HCT116 (cell line): ENCODE results near the gene FAM170B. TPM values are rescaled to one million over a fixed set of nuclear protein-coding genes. Genes with fewer than 3 reads are reported as not detected.

ENCODE experiments used
- ATAC-seq: fragments of 200-7000 bp; cut with Tn5 transposase; 2 replicates; pipeline ENCODE4 v1.9.1; 2020; ENCODE audit warnings: mild to moderate bottlenecking, moderate library complexity
- BruUV-seq: library from RNA; stranded (reverse); fragments of 400-500 nt; replicated peaks from 2 replicates; lab custom pipeline; 2021; lab: Mats Ljungman, UMichigan
- CTCF ChIA-PET: fragments of 300-600 bp; sonication (Branson Sonifier 250); formaldehyde crosslinking; loops from one replicate; lab custom pipeline; 2021; ENCODE audit warnings: antibody characterized with exemption; lab: Charles Lee
- POLR2A ChIA-PET: fragments of 300-600, 350-600 bp; sonication (Branson Sonifier 250); formaldehyde crosslinking; loops from one replicate; lab custom pipeline; 2021; ENCODE audit warnings: antibody characterized with exemption; lab: Charles Lee
- RAD21 ChIA-PET, 2 experiments: fragments of 300-600 bp; sonication (Branson Sonifier 250); formaldehyde crosslinking; loops; one replicate each; lab custom pipeline; 2023; ENCODE audit warnings: low total read pairs in 2 of 2; ENCODE audit not compliant: uncharacterized antibody in 2 of 2, unreplicated experiment in 2 of 2, low non-redundant PET in 1 of 2; lab: Charles Lee
- DNase-seq: peaks from one replicate; pipeline ENCODE4 v3.0.0-alpha.2; 2010; ENCODE audit warnings: low read depth, low spot score
- H2AFZ ChIP-seq: fragments of 200-600 bp; shearing (Covaris generic), sonication (generic); 2 replicates; pipeline ENCODE4 v1.6.1; 2017; ENCODE audit warnings: low read depth, mixed run types, mixed read lengths, antibody characterized with exemption, low read length; ENCODE audit not compliant: poor library complexity, severe bottlenecking
- H3K27ac ChIP-seq: 2 replicates; pipeline ENCODE4 v1.5.1; 2012; ENCODE audit warnings: low read depth, low read length
- H3K27me3 ChIP-seq: fragments of 200-600 bp; sonication (generic); 2 replicates; pipeline ENCODE4 v1.6.1; 2016; ENCODE audit warnings: mixed run types, low read length, mixed read lengths; ENCODE audit not compliant: insufficient read depth
- H3K36me3 ChIP-seq, 2 experiments: fragments of 200-500 bp in 1 of 2; fragments of 200-600 bp in 1 of 2; sonication (Bioruptor generic) in 1 of 2; sonication (generic) in 1 of 2; 2 replicates each; pipeline versions ENCODE4 v1.5.1 to v1.6.1; 2014 to 2016; ENCODE audit warnings: low read length in 2 of 2, inconsistent platforms in 1 of 2, mixed read lengths in 1 of 2, mixed run types in 1 of 2; ENCODE audit not compliant: insufficient read depth in 2 of 2, control insufficient read depth in 1 of 2
- H3K4me1 ChIP-seq, 2 experiments: fragments of 200-600 bp in 1 of 2; sonication (generic) in 1 of 2; 2 replicates each; pipeline versions ENCODE4 v1.5.1 to v1.6.1; 2012 to 2017; ENCODE audit warnings: low read length in 2 of 2, inconsistent platforms in 1 of 2, mild to moderate bottlenecking in 1 of 2, mixed read lengths in 1 of 2, mixed run types in 1 of 2, moderate library complexity in 1 of 2; ENCODE audit not compliant: insufficient read depth in 2 of 2, control insufficient read depth in 1 of 2
- H3K4me2 ChIP-seq: fragments of 200-600 bp; sonication (generic); 2 replicates; pipeline ENCODE4 v1.6.1; 2017; ENCODE audit warnings: mixed run types, low read length, mixed read lengths
- H3K4me3 ChIP-seq, 2 experiments: fragments of 200-600 bp in 1 of 2; sonication (generic) in 1 of 2; replicated peaks in 1 of 2; 2 replicates each; pipeline ENCODE4 v1.5.1; 2011 to 2016; ENCODE audit warnings: low read length in 2 of 2, control low read depth in 1 of 2, low read depth in 1 of 2, mild to moderate bottlenecking in 1 of 2, mixed read lengths in 1 of 2, mixed run types in 1 of 2
- H3K79me2 ChIP-seq: fragments of 200-600 bp; sonication (generic); 2 replicates; pipeline ENCODE4 v1.6.1; 2017; ENCODE audit warnings: mild to moderate bottlenecking, mixed run types, low read length, moderate library complexity, mixed read lengths; ENCODE audit not compliant: insufficient read depth
- H3K9ac ChIP-seq: fragments of 200-600 bp; sonication (generic); 2 replicates; pipeline ENCODE4 v1.6.1; 2016; ENCODE audit warnings: low read length, mixed read lengths
- H3K9me2 ChIP-seq: fragments of 200-600 bp; sonication (generic), shearing (Covaris generic); 2 replicates; pipeline ENCODE4 v1.6.1; 2017; ENCODE audit warnings: mixed run types, mild to moderate bottlenecking, moderate library complexity; ENCODE audit not compliant: insufficient read depth
- H3K9me3 ChIP-seq, 2 experiments: fragments of 200-500 bp in 1 of 2; fragments of 200-600 bp in 1 of 2; sonication (Bioruptor generic) in 1 of 2; sonication (generic) in 1 of 2; 2 replicates each; pipeline ENCODE4 v1.6.1; 2014 to 2017; ENCODE audit warnings: low read length in 2 of 2, mixed read lengths in 2 of 2, inconsistent platforms in 1 of 2, low read depth in 1 of 2, mild to moderate bottlenecking in 1 of 2, mixed run types in 1 of 2, moderate library complexity in 1 of 2; ENCODE audit not compliant: control insufficient read depth in 1 of 2, insufficient read depth in 1 of 2
- H4K20me1 ChIP-seq: fragments of 200-600 bp; sonication (generic), shearing (Covaris generic); 2 replicates; pipeline ENCODE4 v1.6.1; 2017; ENCODE audit warnings: mixed run types, mild to moderate bottlenecking, moderate library complexity; ENCODE audit not compliant: insufficient read depth
- EGR1 ChIP-seq: IDR thresholded peaks from 2 replicates; pipeline ENCODE4 v1.6.1; 2012; ENCODE audit warnings: low read depth
- ELF1 ChIP-seq: IDR thresholded peaks from 2 replicates; pipeline ENCODE4 v1.6.1; 2012; ENCODE audit warnings: low read depth, borderline replicate concordance
- EZH2 ChIP-seq: fragments of 200-600 bp; sonication (generic); IDR thresholded peaks from 2 replicates; pipeline ENCODE4 v1.6.1; 2017; ENCODE audit warnings: antibody characterized with exemption, mixed run types
- EZH2phosphoT487 ChIP-seq: fragments of 200-600 bp; IDR thresholded peaks from 2 replicates; pipeline ENCODE4 v1.6.1; 2018; ENCODE audit warnings: antibody characterized with exemption, borderline replicate concordance
- FOSL1 ChIP-seq: IDR thresholded peaks from 2 replicates; pipeline ENCODE4 v1.6.1; 2012; ENCODE audit warnings: low read depth
- RAD21 ChIP-seq: IDR thresholded peaks from 2 replicates; pipeline ENCODE4 v1.6.1; 2012; ENCODE audit warnings: low read depth, mild to moderate bottlenecking
- SIN3A ChIP-seq: IDR thresholded peaks from 2 replicates; pipeline ENCODE4 v1.6.1; 2012; ENCODE audit warnings: low read depth
- intact Hi-C: fragments of 100-400 bp; cut with micrococcal nuclease; formaldehyde crosslinking; loops from 2 replicates; pipeline ENCODE4 v1.10.0; 2022
- total RNA-seq: library from RNA; stranded (reverse); gene quantifications from one replicate; pipeline ENCODE4 v1.2.1, GENCODE V29; 2021; ENCODE audit not compliant: unreplicated experiment

The FAM170B gene
- total RNA-seq, 1 experiment from 2014 or later = not detected

- intact Hi-C loops = no loop called here
- H3K36me3 ChIP-seq = no peaks in the 10 kb centered on the region
- H2AFZ ChIP-seq = no peak overlapping the region
- ATAC-seq (no peak), DNase-seq (no peak)
- no peaks in the 10 kb centered on the region for H3K27me3 ChIP-seq
- H3K4me2 ChIP-seq = no peak overlapping the region
- no peaks in the 10 kb centered on the region for H3K9me2 ChIP-seq
- no peak overlapping the region for H3K9ac ChIP-seq
- CTCF ChIA-PET = interaction anchor here (1.2 kb wide), 1 partner anchor 11 kb away, joined by 4 read pairs; no protein-coding TSS in a partner anchor
- no peak overlapping the region for H3K27ac ChIP-seq
- POLR2A ChIA-PET = no interaction called here
- TF ChIP-seq ELF1 = no peak
- TF ChIP-seq EZH2 = no peak
- no peak for TF ChIP-seq EGR1
- no peak for TF ChIP-seq SIN3A
- H3K79me2 ChIP-seq = no peaks in the 10 kb centered on the region
- H3K4me1 ChIP-seq = peaks cover 0 to 12% of the 10 kb centered on the region in 2 experiments; a peak in 2 of 4 replicates
- no peaks in the 10 kb centered on the region for H3K9me3 ChIP-seq
- no TSS peak for BruUV-seq
- H3K4me3 ChIP-seq = no peak overlapping the region
- H4K20me1 ChIP-seq = no peaks in the 10 kb centered on the region
- RAD21 ChIA-PET = no interaction called here
These were observed 41.2 kb upstream of the FAM170B start for GRCh38 chr10:49174926-49175500.

- no peaks in the 10 kb centered on the region for H3K79me2 ChIP-seq
- no TSS peak for BruUV-seq
- H3K4me3 ChIP-seq = no peak overlapping the region
- DNase-seq = no peak
- ChIA-PET POLR2A (no interaction called here), CTCF (interaction anchor here (1.2 kb wide), 1 partner anchor 10 kb away, joined by 4 read pairs; no protein-coding TSS in a partner anchor), RAD21 (no interaction called here)
- intact Hi-C loops = no loop called here
- no peak overlapping the region for H3K4me2 ChIP-seq
- H3K9ac ChIP-seq = no peak overlapping the region
- TF ChIP-seq FOSL1 = no peak
- TF ChIP-seq ELF1 = no peak
- TF ChIP-seq EZH2phosphoT487 = no peak
- TF ChIP-seq RAD21 = no peak
- no peaks in the 10 kb centered on the region for H3K36me3 ChIP-seq
- no peaks in the 10 kb centered on the region for H3K27me3 ChIP-seq
- H3K4me1 ChIP-seq = peaks cover 0 to 12% of the 10 kb centered on the region in 2 experiments; a peak in 2 of 4 replicates
- no peak overlapping the region for H2AFZ ChIP-seq
- no peak for ATAC-seq
- H4K20me1 ChIP-seq = no peaks in the 10 kb centered on the region
- no peaks in the 10 kb centered on the region for H3K9me2 ChIP-seq
- no peak overlapping the region for H3K27ac ChIP-seq
- no peaks in the 10 kb centered on the region for H3K9me3 ChIP-seq
These were observed 40.6 kb upstream of the FAM170B start for GRCh38 chr10:49174261-49174925.
